Measurements from ENCODE around the gene COBL.

The COBL gene

GRCh38 chr7:51299391-51300133, 17.0 kb downstream of the COBL start:
- H3K9me2 ChIP-seq (replicated peaks; ENCODE audit: control insufficient read depth, low read length) = no peaks in the 10 kb centered on the region
- no peaks in the 10 kb centered on the region for H3K27me3 ChIP-seq (ENCODE audit: control insufficient read depth, low read length)
- H3K9me3 ChIP-seq (ENCODE audit: control insufficient read depth, insufficient read depth, low read length) = peaks cover 2% of the 10 kb centered on the region; the same call in 1 of the 2 replicates
- H3K36me3 ChIP-seq (ENCODE audit: control insufficient read depth, low read length) = no peaks in the 10 kb centered on the region
- H4K20me1 ChIP-seq (ENCODE audit: control insufficient read depth, insufficient read depth, low read depth, low read length) = no peaks in the 10 kb centered on the region
- no peak overlapping the region for H3K4me3 ChIP-seq (ENCODE audit: low read length)
- no peak overlapping the region for H3K4me2 ChIP-seq (ENCODE audit: low read length)
- H3K79me2 ChIP-seq (ENCODE audit: control insufficient read depth, low read length) = no peaks in the 10 kb centered on the region
- no peak overlapping the region for H3K27ac ChIP-seq (ENCODE audit: low read depth, low read length)
- H3K4me1 ChIP-seq (ENCODE audit: control insufficient read depth, low read length) = no peaks in the 10 kb centered on the region
- no peaks in the 10 kb centered on the region for H3F3A ChIP-seq (ENCODE audit: control insufficient read depth, insufficient read depth)
- no peak for TF ChIP-seq CTCF (IDR thresholded peaks at IDR 0.05; ENCODE audit: low read depth, low read length, poor library complexity, severe bottlenecking)
- no peak for TF ChIP-seq EZH2phosphoT487 (IDR thresholded peaks at IDR 0.05; ENCODE audit: borderline replicate concordance, low read length)

GRCh38 chr7:51298912-51299311, 17.7 kb downstream of the COBL start:
- TF ChIP-seq EZH2phosphoT487 (IDR thresholded peaks at IDR 0.05; ENCODE audit: borderline replicate concordance, low read length) (no peak), CTCF (IDR thresholded peaks at IDR 0.05; ENCODE audit: low read depth, low read length, poor library complexity, severe bottlenecking) (no peak)
- Histone ChIP-seq H4K20me1 (ENCODE audit: control insufficient read depth, insufficient read depth, low read depth, low read length) (no peaks in the 10 kb centered on the region), H3K4me3 (ENCODE audit: low read length) (no peak overlapping the region), H3K9me3 (ENCODE audit: control insufficient read depth, insufficient read depth, low read length) (peaks cover 2% of the 10 kb centered on the region; the same call in 1 of the 2 replicates), H3K4me2 (ENCODE audit: low read length) (no peak overlapping the region), H3K4me1 (ENCODE audit: control insufficient read depth, low read length) (no peaks in the 10 kb centered on the region), H3K9me2 (replicated peaks; ENCODE audit: control insufficient read depth, low read length) (no peaks in the 10 kb centered on the region), H3K27me3 (ENCODE audit: control insufficient read depth, low read length) (no peaks in the 10 kb centered on the region), H3K79me2 (ENCODE audit: control insufficient read depth, low read length) (no peaks in the 10 kb centered on the region), H3F3A (ENCODE audit: control insufficient read depth, insufficient read depth) (no peaks in the 10 kb centered on the region), H3K36me3 (ENCODE audit: control insufficient read depth, low read length) (no peaks in the 10 kb centered on the region), H3K27ac (ENCODE audit: low read depth, low read length) (no peak overlapping the region)

DNA sequence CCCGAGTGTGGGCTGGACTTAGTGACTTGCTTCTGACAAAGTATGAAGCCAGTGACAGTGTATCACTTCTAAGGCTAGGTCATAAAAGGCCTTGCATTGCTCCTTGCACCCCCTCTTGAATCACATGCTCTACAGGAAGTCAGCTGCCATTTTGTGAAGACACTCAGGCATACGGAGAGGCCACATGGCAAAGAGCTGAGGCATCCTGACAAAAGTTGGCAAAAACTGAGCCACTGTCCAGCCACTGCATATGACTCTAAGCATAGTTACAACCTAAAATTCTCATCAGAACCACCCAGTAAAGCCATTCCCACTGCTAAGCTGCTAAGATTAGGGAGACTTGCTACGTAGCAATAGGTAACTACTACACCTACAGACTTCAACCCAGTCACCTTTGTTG, 18.6 kb downstream of the COBL start:
- no peak overlapping the region for H3K27ac ChIP-seq (ENCODE audit: low read depth, low read length)
- H3K79me2 ChIP-seq (ENCODE audit: control insufficient read depth, low read length) = no peaks in the 10 kb centered on the region
- H3K4me2 ChIP-seq (ENCODE audit: low read length) = no peak overlapping the region
- H3F3A ChIP-seq (ENCODE audit: control insufficient read depth, insufficient read depth) = no peaks in the 10 kb centered on the region
- no peaks in the 10 kb centered on the region for H4K20me1 ChIP-seq (ENCODE audit: control insufficient read depth, insufficient read depth, low read depth, low read length)
- TF ChIP-seq CTCF (IDR thresholded peaks at IDR 0.05; ENCODE audit: low read depth, low read length, poor library complexity, severe bottlenecking) (no peak), EZH2phosphoT487 (IDR thresholded peaks at IDR 0.05; ENCODE audit: borderline replicate concordance, low read length) (no peak)
- H3K4me3 ChIP-seq (ENCODE audit: low read length) = no peak overlapping the region
- H3K36me3 ChIP-seq (ENCODE audit: control insufficient read depth, low read length) = no peaks in the 10 kb centered on the region
- H3K4me1 ChIP-seq (ENCODE audit: control insufficient read depth, low read length) = no peaks in the 10 kb centered on the region
- no peaks in the 10 kb centered on the region for H3K27me3 ChIP-seq (ENCODE audit: control insufficient read depth, low read length)
- H3K9me2 ChIP-seq (replicated peaks; ENCODE audit: control insufficient read depth, low read length) = no peaks in the 10 kb centered on the region
- peaks cover 2% of the 10 kb centered on the region; the same call in 1 of the 2 replicates for H3K9me3 ChIP-seq (ENCODE audit: control insufficient read depth, insufficient read depth, low read length)
